T-helper 1 cell treated with Interleukin-12 subunit alpha and Interleukin-12 subunit beta and Interleukin-4 antibody, amounts not matched to agents 30 μg/mL and 1 μg/mL, for 36 hours (primary cell): ENCODE results near the gene FZD8.

Experiments used
- H3K27ac Mint-ChIP-seq: one replicate; pipeline ENCODE4 v1.8.0; 2021; ENCODE audit warnings: mild to moderate bottlenecking, mixed read lengths
- H3K27me3 Mint-ChIP-seq: one replicate; pipeline ENCODE4 v1.8.0; 2021; ENCODE audit warnings: low read depth, mixed read lengths
- H3K36me3 Mint-ChIP-seq: one replicate; pipeline ENCODE4 v1.8.0; 2021; ENCODE audit warnings: low read depth, mixed read lengths
- H3K4me1 Mint-ChIP-seq: one replicate; pipeline ENCODE4 v1.8.0; 2021; ENCODE audit warnings: low read depth, mixed read lengths
- H3K4me3 Mint-ChIP-seq: one replicate; pipeline ENCODE4 v1.8.0; 2021; ENCODE audit warnings: mild to moderate bottlenecking, moderate library complexity, mixed read lengths
- H3K9me3 Mint-ChIP-seq: one replicate; pipeline ENCODE4 v1.8.0; 2021; ENCODE audit warnings: mixed read lengths

Gene FZD8

DNA sequence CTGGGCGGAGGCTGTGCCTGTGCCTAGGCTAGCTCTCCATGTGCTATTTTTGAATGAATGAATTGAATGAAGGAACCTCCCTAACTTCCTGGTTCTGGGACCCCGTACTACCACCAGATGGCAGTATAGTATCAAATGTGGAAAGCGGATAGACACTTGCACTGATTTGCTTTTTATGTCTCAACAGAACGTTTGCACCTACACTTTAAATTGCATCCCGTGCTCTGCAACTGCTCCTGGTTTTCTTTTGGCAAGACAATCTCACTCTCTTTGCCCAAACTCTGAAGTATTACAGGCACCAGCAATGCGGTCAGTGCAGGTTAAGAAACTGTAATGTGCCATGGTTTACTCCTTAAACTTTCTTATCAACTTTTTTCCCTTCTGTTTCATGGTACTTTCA lies 6.5 kb downstream of the FZD8 start:
- no peaks in the 10 kb centered on the region for H3K9me3 Mint-ChIP-seq
- H3K4me3 Mint-ChIP-seq = no peak overlapping the region
- H3K4me1 Mint-ChIP-seq = peaks cover 3% of the 10 kb centered on the region
- no peak overlapping the region for H3K27ac Mint-ChIP-seq
- H3K36me3 Mint-ChIP-seq = no peaks in the 10 kb centered on the region
- H3K27me3 Mint-ChIP-seq = peaks cover 54% of the 10 kb centered on the region

DNA sequence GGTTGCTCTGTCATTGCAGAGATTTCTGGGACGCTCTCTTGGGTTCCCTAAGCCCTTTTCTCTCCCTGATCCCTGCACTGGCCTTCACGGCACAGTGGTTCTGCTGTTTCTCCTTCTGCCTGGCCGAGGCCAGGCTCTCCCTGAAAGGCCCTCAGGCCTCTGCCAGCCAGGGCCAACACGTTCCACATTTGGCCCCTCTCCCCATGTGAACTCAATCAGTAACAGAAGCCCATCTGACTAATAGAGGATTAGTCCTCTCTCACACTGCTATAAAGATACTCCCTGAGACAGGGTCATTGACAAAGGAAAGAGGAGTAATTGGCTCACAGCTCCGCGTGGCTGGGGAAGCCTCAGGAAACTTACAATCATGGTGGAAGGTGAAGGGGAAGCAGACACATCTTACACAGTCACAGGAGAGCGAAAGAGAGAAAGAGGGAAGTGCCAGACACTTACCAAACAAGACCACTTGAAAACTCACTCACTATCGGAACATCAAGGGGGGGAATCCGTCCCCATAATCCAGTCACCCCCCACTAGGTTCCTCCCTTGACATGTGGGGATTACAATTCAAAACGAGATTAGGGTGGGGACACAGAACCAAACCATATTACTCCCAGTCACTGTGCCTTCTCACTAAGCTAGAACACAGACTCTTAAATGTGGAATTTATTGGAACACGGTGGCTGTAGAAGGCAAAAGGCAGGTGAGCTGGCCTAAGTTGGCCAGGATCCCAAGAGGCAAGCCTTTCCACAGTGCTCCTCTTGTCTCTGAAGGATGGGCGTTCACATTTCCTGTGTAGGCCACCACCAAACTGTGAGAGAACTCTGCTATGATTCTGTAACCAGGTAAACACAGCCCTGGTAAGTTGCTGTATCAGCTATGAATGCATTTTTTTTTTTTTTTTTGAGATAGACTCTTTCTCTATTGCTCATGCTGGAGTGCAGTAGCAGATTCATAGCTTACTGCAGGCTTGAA lies 8.8 kb downstream of the FZD8 start:
- peaks cover 2% of the 10 kb centered on the region for H3K4me1 Mint-ChIP-seq
- no peak overlapping the region for H3K27ac Mint-ChIP-seq
- no peaks in the 10 kb centered on the region for H3K9me3 Mint-ChIP-seq
- H3K36me3 Mint-ChIP-seq = no peaks in the 10 kb centered on the region
- H3K4me3 Mint-ChIP-seq = no peak overlapping the region
- peaks cover 39% of the 10 kb centered on the region for H3K27me3 Mint-ChIP-seq

DNA sequence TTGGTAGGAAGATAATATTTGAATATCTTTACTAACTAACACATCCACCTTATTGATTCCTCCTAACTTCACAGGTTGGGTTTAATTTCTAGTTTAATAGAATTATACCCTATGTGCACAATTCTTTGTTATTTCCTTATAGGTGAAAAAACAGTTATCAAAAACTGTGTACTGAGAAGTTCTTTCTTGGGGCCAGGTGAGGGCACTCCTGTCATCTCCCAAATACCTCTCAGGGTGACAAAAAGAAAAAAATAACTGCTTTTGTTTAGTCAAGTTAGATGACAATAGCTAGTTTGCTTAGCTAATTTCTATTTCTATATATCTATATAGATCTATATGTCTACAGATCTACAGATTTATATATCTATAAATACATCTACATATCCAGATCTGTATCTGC lies 10.1 kb downstream of the FZD8 start:
- H3K27ac Mint-ChIP-seq = no peak overlapping the region
- no peak overlapping the region for H3K4me3 Mint-ChIP-seq
- H3K4me1 Mint-ChIP-seq = no peaks in the 10 kb centered on the region
- H3K27me3 Mint-ChIP-seq = peaks cover 27% of the 10 kb centered on the region
- H3K9me3 Mint-ChIP-seq = no peaks in the 10 kb centered on the region
- H3K36me3 Mint-ChIP-seq = no peaks in the 10 kb centered on the region

DNA sequence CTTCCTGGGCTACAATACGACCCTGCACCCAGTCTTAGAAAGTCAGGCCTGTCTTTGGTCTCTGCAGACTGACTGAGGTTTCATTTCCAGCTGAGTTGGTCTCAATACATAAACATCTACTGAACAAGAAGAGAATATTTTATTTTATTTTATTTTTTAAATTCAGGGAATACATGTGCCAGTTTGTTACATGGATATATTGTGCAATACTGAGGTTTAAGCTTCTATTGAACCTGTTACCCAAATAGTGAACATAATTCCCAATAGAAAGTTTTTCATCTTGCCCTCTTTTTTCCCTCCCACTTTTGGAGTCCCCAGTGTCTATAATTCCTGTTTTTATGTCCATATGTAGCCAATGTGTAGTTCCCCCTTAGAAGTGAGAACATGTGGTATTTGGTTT lies 10.7 kb downstream of the FZD8 start:
- no peak overlapping the region for H3K4me3 Mint-ChIP-seq
- peaks cover 21% of the 10 kb centered on the region for H3K27me3 Mint-ChIP-seq
- no peak overlapping the region for H3K27ac Mint-ChIP-seq
- no peaks in the 10 kb centered on the region for H3K4me1 Mint-ChIP-seq
- no peaks in the 10 kb centered on the region for H3K9me3 Mint-ChIP-seq
- H3K36me3 Mint-ChIP-seq = no peaks in the 10 kb centered on the region

DNA sequence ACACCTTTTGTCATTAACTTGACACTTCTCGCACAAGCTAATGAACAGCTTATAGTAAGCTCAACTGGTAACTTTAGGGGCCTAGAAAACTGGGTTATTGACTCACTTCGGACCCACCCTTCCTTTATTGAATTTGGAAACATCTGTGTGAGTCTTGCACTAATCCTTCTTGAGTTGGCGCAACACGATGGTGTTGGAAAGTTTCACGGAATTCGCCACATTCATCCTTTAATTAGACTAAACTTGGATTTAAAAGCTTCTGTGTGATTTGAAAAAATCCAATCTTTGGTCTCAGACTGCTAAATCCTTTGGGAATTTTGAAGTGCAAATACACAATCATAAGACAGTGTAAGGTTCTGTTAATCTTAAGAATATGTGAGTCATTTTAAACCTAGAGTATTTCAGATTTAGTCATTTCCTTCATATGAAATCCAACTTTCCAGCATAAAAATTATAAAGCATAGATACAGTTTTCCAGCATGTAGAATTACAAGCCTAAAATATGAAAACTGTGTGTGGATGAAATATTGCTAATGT lies 15.1 kb downstream of the FZD8 start:
- Mint-ChIP-seq H3K9me3 (no peaks in the 10 kb centered on the region), H3K36me3 (no peaks in the 10 kb centered on the region), H3K27me3 (peaks cover 3% of the 10 kb centered on the region), H3K27ac (no peak overlapping the region), H3K4me1 (no peaks in the 10 kb centered on the region), H3K4me3 (no peak overlapping the region)

- Mint-ChIP-seq H3K9me3 (peaks cover 5% of the 10 kb centered on the region), H3K27me3 (peaks cover 21% of the 10 kb centered on the region), H3K27ac (no peak overlapping the region), H3K4me1 (no peaks in the 10 kb centered on the region), H3K4me3 (no peak overlapping the region), H3K36me3 (no peaks in the 10 kb centered on the region)
These were observed 27.8 kb downstream of the FZD8 start for GRCh38 chr10:35614312-35614711.

DNA sequence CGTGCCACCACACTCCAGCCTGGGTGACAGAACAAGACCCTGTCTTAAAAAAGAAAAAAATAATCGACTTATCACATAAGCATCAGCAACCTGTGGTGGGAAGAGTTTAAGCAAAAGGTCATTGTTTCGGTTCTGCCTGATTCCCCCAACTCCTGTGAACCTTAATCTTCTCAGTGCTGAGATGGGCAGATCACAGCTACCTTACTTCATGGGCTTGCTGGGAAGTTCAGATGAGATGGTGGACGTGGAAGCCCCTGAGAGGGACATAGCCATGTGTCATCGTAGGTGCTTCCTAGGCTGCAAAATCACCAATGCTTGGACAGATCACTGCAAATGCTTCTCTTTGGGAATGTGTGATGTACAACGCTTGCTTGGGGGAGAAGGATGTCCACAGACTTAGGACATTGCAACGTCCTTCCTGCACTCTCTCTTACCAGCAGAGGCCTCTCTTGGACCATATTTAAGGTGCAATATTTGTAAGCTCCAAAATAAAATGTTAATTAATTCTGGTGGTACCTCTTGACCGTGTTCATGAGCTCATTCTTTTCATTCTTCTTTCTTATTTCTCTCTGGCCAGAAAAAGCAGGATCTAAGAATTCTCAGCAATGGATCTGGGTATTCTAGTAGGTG lies 28.4 kb downstream of the FZD8 start:
- Mint-ChIP-seq H3K36me3 (no peaks in the 10 kb centered on the region), H3K4me3 (no peak overlapping the region), H3K9me3 (peaks cover 5% of the 10 kb centered on the region), H3K27ac (no peak overlapping the region), H3K27me3 (peaks cover 25% of the 10 kb centered on the region), H3K4me1 (no peaks in the 10 kb centered on the region)

DNA sequence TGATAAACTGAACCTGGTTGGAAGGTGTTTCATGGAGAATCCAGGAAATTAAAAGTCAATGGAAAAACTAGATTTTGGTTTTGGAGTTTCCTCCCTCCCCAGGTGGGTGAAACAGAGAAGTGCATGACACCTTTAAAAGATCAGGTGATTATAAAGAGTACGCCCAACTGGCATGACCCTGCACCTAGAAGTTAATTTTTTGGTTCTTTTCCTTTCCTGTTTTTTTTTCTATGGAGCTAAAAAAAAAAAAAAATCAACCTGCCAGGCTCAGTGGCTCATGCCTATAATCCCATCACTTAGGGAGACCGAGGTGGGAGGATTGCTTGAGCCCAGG lies 29.0 kb downstream of the FZD8 start:
- Mint-ChIP-seq H3K4me1 (no peaks in the 10 kb centered on the region), H3K4me3 (no peak overlapping the region), H3K9me3 (peaks cover 5% of the 10 kb centered on the region), H3K27me3 (peaks cover 28% of the 10 kb centered on the region), H3K36me3 (no peaks in the 10 kb centered on the region), H3K27ac (no peak overlapping the region)

DNA sequence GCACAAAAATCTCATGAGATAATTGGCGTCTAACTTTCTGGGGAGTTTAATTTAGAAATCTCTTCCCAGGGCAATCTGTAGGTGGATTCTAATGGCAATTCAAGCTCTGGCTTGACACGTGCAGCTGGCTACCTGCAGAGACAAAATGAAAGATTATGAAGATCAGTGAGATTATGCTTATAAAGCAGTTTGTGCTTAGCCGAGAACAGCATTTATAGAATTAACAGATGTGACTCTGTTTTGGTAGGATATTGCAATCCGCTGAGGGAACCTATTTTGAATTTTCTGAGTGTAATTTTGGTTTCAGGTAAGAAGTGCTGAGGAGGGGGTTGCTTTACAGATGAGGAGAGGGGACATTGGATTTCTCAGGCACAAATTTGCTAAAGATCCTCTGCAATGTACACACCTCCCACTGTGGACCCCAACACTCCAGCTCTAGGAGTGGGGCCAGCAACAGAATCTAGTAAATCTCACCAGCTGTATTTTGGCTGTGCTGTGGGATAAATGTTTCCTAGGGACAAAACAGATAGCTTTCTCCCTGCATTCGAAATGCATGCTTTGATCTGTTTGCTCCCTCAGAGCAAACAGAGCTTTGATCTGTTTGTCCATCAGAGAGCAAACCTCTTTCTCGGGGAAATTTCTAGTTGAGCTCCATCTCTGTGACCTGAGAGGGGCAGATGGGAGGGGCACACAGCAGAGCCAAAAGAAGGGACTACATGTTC lies 29.6 kb downstream of the FZD8 start:
- H3K27me3 Mint-ChIP-seq = peaks cover 29% of the 10 kb centered on the region
- H3K36me3 Mint-ChIP-seq = no peaks in the 10 kb centered on the region
- H3K27ac Mint-ChIP-seq = no peak overlapping the region
- peaks cover 5% of the 10 kb centered on the region for H3K9me3 Mint-ChIP-seq
- peaks cover under 1% of the 10 kb centered on the region for H3K4me1 Mint-ChIP-seq
- H3K4me3 Mint-ChIP-seq = no peak overlapping the region

- Mint-ChIP-seq H3K36me3 (no peaks in the 10 kb centered on the region), H3K27me3 (peaks cover 37% of the 10 kb centered on the region), H3K9me3 (peaks cover 5% of the 10 kb centered on the region), H3K4me3 (no peak overlapping the region), H3K27ac (no peak overlapping the region), H3K4me1 (peaks cover 5% of the 10 kb centered on the region)
These were observed 30.3 kb downstream of the FZD8 start for GRCh38 chr10:35611750-35612149.

DNA sequence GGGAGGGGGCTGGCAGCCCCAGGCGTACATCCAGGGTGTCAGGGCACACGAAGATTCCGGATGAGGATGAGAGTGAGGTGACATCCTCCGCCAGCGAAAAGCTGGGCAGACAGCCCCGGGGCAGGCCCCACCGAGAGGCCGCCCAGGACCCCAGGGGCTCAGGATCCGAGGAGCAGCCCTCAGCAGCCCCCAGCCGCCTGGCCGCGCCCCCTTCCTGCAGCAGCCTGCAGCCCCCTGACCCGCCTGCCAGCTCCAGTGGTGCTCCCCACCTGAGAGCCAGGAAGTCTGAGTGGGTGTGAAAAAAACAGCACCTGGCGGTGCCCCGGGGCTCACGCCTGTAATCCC lies 33.8 kb downstream of the FZD8 start:
- H3K27me3 Mint-ChIP-seq = peaks cover 60% of the 10 kb centered on the region
- peaks cover 5% of the 10 kb centered on the region for H3K9me3 Mint-ChIP-seq
- H3K36me3 Mint-ChIP-seq = no peaks in the 10 kb centered on the region
- H3K27ac Mint-ChIP-seq = no peak overlapping the region
- H3K4me1 Mint-ChIP-seq = peaks cover 5% of the 10 kb centered on the region
- no peak overlapping the region for H3K4me3 Mint-ChIP-seq

- H3K4me3 Mint-ChIP-seq = peak overlapping the region; percentile 63
- H3K4me1 Mint-ChIP-seq = peaks cover 5% of the 10 kb centered on the region
- peaks cover 5% of the 10 kb centered on the region for H3K9me3 Mint-ChIP-seq
- no peak overlapping the region for H3K27ac Mint-ChIP-seq
- H3K36me3 Mint-ChIP-seq = no peaks in the 10 kb centered on the region
- H3K27me3 Mint-ChIP-seq = peaks cover 62% of the 10 kb centered on the region
These were observed 34.4 kb downstream of the FZD8 start for GRCh38 chr10:35607475-35608327.

DNA sequence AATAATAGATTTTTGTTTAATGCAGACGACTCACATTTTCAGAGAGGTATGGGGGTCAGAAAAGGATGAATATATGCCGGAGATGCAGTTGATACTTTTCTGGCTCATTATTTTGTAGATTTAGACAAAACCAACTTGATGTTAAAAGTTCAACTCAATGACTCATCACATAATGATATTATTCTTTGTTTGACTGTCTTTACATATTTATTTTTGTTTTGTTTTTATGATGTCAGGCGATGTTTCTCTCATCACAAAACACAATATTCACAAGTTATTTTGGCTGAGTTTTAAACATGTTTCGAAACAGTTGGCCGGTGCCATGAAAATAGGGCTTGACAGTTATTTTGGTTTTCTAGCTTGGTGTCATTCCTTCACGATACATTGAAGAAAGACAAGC lies 35.7 kb downstream of the FZD8 start:
- no peak overlapping the region for H3K4me3 Mint-ChIP-seq

DNA sequence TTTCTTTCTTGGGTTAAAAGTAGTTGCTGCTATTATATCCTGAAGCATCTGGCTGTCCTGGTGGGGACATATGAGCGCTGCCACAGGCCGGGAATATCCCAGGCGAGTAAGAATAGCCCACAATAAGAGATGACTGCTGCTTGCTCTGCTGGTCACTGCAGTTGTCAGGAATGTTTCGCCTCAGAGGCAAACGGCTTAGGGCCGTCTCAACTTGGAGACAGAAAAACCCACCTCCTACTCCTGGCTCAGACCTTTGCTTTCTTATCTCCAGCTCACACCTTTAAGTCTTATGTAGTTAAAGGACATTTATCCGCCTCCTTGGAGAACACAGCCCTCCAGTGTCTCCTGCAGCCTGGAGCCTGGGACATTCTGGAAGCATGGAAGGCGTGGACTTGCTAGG lies 36.9 kb downstream of the FZD8 start, which contains the start of gene GJD4:
GJD4 (plus strand) TSS at position 151 of the 400 bp plus-strand sequence; CDS start at position 378, 227 bp downstream.
- no peak within 1 kb of the TSS for H3K27ac Mint-ChIP-seq
- no peaks in the 10 kb centered on the region for H3K36me3 Mint-ChIP-seq
- peaks cover 51% of the 10 kb centered on the region for H3K27me3 Mint-ChIP-seq
- H3K9me3 Mint-ChIP-seq = peaks cover 5% of the 10 kb centered on the region
- peaks cover 5% of the 10 kb centered on the region for H3K4me1 Mint-ChIP-seq
- H3K4me3 Mint-ChIP-seq = no peak within 1 kb of the TSS

More for the DNA sequence above, 35.7 kb downstream of the FZD8 start:
- peaks cover 5% of the 10 kb centered on the region for H3K4me1 Mint-ChIP-seq
- no peak overlapping the region for H3K27ac Mint-ChIP-seq
- no peaks in the 10 kb centered on the region for H3K36me3 Mint-ChIP-seq
- peaks cover 5% of the 10 kb centered on the region for H3K9me3 Mint-ChIP-seq
- H3K27me3 Mint-ChIP-seq = peaks cover 51% of the 10 kb centered on the region
